GM21529 (cell line): Measurements from ENCODE around the gene ANK2.
"Not testable (repeated sequence)": the region's sequence is repeated elsewhere in the genome, so short reads cannot be mapped to it uniquely, and the experiment has no call there.

Source experiments
- ATAC-seq: cut with Tn5 transposase; IDR thresholded peaks from one replicate; pipeline ENCODE4 v1.9.1; 2021; ENCODE audit not compliant: unreplicated experiment

ANK2 gene

DNA sequence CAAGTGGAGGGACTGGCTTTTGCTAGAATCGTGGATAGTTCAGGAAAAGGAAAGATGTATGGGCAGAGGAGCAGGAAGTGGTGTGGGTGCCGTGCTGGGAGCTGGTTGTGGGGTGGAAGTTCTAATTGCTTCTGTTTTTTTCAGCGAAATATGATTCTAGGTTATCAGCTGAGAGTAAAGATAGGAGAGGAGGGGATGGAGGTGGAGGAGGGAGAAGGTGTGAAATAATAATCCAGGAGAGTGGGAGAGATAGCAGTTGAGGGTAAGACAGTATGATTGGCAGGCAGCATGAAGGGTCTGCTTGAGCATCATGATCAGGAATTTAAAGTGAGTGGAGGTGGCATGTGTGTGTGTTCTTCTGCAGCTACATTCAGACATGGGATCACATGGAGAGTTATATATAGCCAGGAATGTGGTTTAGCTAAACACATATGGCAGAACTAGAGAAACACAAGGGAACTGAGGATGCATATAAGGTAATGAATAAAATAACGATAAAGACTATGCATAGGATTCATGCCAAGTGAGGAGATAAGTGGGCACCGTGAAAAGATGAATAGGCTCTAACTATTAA lies 133.7 kb downstream of the ANK2 start:
- no peak for ATAC-seq

DNA sequence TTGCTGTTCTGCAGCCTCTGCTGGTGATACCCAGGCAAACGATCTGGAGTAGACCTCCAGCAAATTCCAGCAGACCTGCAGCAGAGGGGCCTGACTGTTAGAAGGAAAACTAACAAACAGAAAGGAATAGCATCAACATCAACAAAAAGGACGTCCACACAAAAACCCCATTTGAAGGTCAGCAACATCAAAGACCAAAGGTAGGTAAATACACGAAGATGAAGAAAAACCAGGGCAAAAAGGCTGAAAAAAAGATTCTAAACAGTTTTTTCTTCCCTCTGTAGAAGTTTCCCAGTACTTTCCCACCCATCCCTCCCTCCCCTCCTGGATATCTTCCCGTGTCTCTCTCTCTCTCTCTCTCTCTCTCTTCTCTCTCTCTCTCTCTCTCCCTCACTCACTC lies 136.8 kb downstream of the ANK2 start:
- ATAC-seq, result not testable (repeated sequence)

DNA sequence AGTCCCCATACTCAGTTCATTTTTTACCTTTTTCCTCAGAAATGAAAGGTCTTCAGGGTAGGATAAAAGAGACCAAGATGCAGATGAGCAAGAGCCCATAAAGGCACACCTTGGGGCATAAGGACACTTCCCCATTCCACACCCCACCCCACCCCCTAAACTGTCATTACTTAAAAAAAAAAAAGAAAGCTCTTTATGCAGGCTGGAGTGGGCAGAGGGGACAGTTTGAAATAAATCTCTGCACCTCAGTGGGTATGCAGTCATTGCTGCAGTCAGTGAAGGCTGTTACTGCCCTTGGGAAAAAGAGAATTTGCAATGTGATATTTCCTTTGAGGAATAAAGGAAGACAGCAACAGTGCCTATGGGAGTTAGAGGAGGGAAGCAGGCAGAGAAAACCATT lies 137.5 kb downstream of the ANK2 start:
- ATAC-seq, result no peak

DNA sequence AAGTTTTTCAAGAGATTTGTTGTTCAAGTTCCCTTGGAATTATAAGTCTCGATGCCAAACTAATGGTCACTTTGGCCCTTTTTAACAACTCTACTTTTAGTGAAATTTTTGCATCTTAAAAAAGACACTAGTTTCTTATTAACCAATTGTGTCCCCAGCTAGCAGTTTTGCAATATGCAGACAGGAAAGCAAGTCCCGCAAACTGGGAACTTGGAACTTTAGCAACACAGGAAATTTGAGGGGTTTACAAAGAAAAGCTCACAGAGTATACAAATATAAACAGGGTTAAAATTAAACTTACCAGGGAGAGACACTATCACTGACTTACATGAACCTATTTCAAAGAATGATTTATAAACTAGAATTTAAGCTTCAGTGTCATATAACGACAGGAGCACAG lies 137.9 kb downstream of the ANK2 start:
- no peak for ATAC-seq

DNA sequence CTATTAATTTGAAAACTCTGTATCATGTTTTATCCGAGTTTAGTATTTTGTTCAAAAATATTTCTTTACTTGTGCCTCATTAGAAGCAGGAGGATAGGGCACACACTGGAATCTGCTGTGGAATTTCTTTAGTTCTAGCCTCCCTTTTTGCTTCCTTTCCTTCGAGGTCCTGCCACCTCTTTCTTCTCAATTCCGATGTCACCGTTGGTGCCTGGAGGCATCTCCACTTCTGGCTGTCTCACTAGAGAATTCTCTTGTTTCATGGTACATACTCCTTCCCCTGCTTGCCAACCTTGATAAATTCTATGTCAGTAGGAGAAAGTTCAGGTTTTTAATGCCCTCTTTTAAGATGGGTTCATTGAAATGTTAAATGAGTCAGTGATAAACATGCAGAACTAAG lies 140.1 kb downstream of the ANK2 start:
- no peak for ATAC-seq

DNA sequence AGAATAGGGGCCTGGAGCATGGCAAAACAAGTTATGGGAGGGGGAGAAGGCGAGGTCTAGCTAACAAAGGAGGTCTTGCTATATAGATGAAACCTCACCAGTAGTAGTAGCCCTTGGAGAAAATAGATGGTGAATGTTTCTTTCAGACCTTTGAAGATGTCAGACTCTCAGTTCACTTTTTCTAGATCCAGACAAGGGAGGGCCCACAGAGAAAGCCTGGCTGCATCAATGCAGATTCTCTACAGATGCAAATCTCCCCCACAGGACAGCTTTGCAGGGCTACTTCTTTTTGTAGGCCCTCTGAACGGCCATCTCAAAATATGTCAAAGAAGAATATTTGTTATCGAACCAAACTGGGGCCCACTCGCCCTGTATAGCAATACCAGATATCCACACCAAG lies 159.7 kb downstream of the ANK2 start:
- ATAC-seq, result no peak

DNA sequence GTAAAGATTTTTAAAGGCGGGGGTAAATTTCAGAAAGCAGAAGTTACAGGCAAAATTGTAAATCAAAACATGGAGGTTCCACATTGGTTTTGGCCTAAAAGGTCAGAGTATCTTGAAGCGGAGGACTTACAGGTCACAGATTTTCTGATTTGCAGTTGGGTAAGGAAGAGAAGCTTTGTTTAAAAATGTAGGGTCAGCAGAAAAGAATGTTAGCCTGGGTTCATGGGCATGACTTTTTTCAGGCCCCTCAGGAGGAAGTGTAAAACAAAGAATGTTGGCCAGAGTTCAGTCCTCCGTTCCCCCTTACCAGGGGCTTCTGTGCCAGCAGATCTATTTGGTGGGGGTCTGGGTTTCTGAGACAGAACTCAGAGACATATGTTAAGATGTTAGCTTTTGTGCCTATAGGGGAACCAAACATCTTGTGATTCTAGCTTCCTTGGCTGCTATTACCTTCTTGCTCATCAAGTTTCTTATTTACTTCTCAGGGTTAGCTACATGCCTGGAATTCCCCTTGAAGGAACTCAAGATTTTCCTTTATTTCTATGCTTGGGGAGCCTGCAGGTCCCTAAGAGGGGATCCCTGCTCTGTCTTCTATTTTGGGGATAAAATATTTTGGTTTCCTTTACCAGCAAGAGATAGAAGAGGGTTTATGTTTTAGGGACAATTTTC lies 160.3 kb downstream of the ANK2 start:
- ATAC-seq, result no peak

DNA sequence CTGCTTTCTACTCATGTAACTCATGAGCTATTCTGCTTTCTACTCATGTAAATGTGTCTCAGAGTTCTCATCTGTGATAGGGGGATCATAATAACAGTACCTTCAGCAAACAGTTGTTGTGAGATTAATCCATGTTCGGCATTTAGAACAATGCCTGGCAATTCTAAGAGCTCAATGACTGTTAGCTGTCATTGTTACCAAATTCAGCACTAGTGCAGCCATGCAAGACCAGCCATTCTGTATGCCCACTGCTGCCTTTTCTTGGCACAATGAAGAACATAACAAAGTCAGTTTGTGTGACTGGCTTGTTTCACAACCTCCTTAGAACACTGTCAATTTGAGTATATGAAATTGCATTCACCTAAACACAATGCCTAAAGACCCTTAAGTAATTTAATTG lies 163.2 kb downstream of the ANK2 start:
- ATAC-seq, result no peak

DNA sequence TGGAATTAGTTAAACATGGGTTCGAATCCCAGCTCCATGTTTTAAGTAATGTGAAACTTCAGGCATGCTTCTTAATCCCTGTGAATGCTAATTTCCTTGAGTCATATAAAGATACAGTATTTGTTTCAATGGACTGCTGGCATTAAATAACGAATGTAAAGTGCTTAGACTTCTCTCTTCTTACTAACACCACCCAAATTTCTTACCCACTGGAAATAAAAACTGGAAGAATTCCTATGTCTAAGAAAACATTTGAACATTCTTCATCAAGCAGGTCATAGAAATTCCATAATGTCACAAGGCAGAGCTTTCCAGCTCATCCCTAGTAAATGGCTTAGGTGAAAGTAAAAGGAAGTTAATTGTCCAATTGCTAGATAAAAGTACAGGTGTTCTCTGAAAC lies 172.5 kb downstream of the ANK2 start:
- no peak for ATAC-seq

DNA sequence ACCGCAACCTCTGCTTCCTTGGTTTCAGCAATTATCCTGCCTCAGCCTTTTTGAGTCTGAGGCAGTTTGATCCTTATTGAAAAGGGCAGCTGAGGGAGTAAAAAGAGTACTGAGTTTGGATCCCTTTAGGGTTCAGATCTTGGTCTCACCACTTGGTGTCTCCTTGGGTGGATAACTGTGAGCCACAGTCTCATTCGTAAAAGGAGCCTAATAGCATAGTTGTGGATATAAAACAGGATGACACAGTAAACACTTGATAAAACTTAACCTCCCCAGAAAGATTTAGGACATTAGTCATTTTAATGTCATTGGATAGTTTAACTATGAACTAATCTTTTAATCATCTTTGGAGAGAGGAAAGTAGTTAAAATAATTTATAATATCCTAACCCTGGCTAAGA lies 173.0 kb downstream of the ANK2 start:
- no peak for ATAC-seq

DNA sequence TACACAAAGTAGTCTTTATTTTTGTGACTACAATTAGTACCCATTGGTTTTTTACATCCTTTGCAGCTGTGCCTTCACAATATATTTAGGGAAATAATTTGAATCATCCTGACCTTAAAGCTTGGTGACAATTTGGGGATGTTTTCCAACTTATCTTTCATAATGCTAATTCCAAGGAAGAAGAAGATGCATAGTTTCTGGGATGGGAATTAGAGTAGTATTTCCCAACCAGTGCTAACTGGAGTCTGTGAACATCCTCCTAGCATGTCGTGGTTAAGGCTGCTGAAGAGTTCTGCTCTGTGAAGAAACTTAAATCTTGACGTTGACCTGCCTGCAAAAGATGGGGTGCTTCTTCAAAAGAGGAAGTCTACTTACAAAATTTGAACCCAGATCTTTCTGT lies 173.5 kb downstream of the ANK2 start:
- ATAC-seq, result no peak

DNA sequence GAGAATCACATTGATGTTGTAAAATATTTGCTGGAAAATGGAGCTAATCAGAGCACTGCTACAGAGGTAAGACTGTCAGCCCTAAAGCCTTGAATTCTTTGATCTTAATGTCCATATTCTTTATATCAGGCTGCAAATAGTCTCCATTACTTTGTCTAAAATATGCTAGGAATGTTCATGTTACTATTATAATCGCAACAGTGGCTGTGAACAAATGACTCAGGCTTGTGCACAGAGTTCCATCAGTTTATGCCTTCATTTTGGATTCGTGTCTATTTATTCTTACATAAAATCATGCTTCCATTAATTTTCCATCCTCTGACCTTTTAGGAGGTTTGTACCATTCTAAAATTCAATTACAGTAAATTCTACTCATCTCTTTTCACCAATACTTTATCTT lies 182.7 kb downstream of the ANK2 start:
- ATAC-seq, result no peak

DNA sequence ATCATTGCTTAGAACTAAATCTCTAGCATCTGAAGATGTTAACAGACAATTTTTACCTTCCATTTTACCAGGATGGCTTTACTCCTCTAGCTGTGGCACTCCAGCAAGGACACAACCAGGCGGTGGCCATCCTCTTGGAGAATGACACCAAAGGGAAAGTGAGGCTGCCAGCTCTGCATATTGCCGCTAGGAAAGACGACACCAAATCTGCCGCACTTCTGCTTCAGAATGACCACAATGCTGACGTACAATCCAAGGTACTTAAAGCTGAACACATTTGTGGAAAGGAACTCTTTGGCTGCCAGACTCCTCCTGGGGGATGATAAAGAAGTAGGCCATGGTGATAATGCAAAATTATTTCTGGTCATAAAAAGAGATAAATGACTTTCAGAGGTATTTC lies 187.5 kb downstream of the ANK2 start:
- no peak for ATAC-seq

DNA sequence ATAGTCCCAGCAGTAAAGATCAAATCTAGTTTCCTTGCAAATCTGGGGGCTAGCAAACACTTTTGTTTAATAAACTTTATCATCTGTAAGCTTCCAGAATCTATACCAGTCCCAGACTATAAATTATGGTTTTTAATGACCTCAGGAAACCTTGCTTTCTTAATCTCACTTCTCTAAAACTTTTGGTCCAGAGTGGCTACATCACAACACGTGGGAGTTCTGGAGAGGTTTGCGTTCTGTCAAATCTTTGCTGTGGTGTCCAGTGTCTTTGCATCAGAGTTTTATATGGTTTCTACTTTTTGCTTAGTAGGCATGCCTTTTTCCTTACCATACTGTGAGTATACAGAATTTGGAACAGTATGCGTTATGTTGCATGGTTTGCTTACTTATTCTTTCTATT lies 193.9 kb downstream of the ANK2 start:
- no peak for ATAC-seq

DNA sequence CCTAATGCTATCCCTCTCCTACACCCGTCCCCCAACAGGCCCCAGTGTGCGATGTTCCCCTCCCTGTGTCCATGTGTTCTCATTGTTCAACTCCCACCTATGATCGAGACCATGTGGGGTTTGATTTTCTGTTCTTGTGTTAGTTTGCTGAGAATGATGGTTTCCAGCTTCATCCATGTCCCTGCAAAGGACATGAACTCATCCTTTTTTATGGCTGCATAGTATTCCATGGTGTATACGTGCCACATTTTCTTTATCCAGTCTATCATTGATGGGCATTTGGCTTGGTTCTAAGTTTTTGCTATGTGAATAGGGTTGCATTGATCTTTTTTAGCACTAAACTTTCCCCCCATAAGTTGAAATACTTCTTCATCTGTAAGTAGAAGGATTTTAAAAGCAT lies 195.3 kb downstream of the ANK2 start:
- ATAC-seq, result not testable (repeated sequence)

DNA sequence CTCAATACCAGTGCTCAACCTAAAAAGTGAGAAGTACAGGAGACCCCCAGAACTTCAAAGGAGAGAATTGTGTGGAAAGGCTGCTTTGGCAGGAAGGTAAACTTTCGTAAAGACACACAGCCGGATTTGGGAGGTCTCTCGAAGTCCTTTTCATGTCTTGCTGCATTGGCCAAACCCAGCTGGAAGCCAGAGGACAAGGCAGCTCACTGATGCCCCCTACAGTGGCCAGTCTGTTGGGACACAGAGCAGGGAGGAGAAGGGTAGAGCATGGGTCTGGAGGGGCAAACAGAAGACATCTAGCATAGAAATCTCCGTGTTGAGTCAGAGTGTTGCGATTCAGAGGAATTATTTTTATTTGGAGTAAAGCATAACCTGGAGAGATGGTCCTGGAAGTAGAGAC lies 198.9 kb downstream of the ANK2 start:
- ATAC-seq, result no peak

DNA sequence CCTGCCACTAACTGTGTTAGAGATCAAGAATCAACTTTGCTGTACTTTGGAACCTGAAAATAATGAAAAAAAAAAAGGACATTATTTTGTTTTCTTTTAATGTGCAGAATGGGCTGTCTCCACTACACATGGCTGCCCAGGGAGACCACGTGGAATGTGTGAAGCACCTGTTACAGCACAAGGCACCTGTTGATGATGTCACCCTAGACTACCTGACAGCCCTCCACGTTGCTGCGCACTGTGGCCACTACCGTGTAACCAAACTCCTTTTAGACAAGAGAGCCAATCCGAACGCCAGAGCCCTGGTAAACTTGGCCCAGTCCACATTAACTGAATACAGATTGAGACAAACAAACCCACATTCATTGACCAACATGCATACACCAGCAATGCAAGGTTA lies 206.2 kb downstream of the ANK2 start:
- no peak for ATAC-seq

DNA sequence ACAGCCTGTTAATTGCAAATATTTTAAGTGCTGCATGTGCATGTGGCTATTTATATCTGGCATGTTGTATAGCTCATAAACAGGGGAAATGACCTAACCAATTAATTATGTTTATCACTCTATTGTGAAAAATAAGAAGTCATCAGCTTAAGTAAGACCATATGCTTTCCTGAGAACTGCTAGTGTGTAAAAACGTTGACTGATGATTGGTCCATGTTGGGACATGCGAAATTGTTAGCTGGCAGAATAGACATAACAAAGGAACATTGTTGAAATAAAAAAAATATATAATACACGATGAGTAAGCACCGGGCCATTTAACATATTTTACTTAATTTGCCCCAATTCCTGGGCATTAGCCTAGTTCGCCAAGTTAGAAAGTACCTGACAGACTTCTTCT lies 207.5 kb downstream of the ANK2 start:
- ATAC-seq, result no peak

DNA sequence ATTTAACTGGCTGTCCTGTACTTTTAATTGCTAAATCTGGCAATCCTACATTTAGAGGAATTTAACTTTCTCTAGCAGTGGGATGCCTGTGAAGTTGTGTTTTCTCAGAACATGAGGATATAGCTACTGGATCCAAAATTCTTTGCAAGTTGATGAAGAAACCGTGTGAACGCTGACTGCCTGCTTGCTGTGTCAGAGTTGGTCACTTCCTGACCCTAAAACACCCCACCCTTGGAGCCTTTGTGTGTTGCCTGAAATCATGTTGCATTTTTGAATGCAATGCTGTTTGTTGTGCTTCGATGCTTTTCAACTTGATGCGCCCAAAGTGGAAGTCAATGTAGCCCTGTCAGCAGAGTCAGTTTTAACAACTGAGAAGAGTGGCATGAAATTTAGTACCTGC lies 211.2 kb downstream of the ANK2 start:
- no peak for ATAC-seq

DNA sequence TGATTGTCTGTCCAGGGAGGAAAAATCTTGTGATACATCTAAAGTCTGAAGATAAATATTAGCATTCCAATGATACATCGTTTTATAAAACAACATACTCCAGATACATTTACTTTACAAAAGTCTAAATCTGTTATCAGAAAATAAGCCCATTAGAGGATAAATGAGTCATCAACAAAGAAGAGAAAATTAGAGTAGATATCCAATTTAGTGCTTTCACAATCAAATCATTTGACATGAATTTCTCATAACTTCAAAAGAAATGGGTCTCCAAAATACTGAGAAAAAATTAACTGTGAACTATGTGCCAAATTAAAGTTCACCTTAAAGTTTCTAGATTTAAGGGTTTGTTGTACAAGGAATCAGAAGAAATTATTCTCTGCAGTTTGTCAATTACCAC lies 213.8 kb downstream of the ANK2 start:
- no peak for ATAC-seq

DNA sequence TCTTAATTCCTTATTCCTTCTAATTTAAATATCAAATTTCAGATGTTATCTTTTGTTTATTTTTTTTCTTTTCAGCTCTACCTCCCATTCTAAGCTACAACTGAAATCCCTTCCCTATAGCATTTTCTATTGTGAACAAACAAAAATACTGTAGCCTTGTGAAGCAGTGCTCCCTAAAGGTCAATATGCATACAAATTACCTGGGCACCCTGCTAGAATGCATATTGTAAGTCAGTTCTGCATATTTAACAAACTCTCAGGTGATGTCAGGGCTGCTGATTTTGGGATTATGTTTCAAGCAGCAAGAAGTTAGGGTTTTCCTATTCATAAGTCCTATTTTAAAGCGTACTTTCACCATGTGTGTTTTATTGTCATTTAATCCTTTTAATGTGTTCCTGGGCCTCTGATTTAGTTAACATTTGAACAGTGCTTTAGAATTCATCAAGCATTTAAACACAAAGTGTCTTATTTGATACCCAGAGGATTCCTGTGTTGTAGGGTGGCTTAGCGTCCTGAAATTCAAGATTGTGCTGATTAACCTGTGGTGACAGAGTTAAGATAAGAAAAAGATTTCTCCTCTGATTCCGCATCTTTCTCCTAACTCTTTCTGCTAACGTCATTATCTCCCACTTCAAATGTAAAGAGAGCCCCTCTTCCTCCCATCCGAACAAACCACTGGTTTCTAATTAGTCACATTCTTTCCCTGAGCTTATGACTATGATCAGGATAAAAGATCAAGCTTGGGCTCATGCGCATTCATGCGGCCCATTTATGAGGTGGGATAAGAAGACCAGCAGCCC lies 221.3 kb downstream of the ANK2 start:
- no peak for ATAC-seq

DNA sequence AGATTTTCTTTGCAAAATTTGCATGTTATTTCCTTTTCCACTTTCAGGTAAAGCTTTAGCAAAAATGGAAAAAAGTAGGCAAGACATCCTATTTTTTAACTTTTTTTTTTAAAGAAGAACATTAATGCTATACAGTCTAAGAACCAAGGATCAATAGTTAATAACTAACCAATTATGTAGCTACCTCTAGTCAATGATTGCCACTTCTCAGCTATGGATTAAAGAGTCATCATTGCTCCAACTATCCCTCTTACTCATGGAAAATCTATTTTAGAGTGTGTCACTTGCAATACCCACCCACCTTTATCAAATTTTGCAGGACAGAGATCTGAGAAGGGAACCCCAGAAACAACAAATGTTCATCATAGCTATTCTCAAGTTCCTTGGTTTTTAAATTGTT lies 223.1 kb downstream of the ANK2 start:
- ATAC-seq, result no peak
